ENCODE data around the gene WWOX.
A peak's percentile ranks its signal among the peaks of the same experiment; 100 is the strongest.

WWOX gene

DNA sequence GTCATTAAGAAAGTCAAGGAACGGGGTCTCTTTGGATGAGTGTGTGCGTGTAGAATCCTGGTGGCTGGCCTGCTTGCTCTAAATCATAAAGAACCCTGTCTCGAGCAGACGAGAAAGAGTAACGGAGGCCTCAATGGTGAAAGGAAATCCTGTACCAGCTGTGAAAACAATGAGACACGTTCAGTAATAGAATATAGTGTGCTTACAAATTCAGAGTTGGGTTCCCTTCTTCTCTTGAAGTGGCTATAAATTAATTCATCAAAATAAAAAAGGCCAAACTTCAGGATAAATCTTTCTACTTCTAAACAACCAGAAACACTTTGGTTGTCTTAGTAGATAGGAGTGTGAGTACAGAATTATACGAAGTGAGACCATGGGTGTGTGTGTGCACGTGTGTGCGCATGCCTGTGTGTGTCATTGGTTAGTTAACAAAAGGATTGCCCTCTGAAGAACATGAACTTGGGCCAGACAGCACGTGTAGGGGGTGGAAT lies 48.5 kb downstream of the WWOX start:
- no peak for DNase-seq

DNA sequence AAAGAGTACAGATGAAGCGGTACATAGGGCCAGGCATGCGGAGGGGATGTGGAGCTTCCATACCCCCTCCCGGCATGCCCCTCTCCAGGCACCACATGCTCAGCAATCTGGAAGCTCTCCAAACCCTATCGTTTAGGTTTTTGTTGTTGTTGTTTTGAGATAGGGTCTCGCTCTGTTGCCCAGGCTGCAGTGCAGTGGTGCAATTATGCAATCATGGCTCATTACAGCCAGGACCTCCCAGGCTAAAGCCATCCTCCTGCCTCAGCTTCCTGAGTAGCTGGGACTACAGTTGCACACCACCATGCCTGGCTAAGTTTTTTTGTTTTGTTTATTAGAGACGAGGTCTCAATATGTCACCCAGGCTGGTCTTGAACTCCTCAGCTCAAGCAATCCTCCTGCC lies 50.8 kb downstream of the WWOX start:
- no peak for DNase-seq

- DNase-seq = peak in 1 of 5 donors; percentile 5
These were observed 55.4 kb downstream of the WWOX start for GRCh38 chr16:78154729-78155461.

DNA sequence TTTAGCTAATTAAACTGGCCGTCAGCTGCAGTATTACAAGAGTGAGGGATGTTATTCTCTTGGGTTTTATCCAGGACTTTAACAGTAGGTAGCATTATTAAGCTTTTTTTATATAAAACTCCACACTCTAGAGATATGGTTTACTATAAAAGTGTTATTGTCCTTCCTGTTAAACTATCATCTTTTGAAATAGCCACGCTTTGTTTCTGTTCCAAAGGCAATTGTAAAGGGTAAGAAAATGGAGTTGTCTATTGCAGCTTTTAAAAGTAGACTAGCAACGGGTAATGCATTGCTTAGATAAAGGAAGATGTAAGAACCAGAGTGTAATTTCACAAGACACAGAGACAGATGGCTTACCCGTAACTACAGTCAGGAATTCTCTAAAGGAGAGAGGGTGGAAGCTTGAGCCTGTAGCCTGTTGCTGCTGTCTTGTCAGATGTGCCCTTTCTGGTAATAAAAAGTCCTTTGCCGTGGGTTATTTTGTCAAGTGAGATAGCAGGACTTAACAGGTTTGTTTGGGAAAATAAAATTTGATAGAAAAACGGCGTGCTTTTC lies 56.4 kb downstream of the WWOX start:
- DNase-seq = no peak

GRCh38 chr16:78161023-78161729 lies 61.7 kb downstream of the WWOX start:
- DNase-seq = no peak

DNA sequence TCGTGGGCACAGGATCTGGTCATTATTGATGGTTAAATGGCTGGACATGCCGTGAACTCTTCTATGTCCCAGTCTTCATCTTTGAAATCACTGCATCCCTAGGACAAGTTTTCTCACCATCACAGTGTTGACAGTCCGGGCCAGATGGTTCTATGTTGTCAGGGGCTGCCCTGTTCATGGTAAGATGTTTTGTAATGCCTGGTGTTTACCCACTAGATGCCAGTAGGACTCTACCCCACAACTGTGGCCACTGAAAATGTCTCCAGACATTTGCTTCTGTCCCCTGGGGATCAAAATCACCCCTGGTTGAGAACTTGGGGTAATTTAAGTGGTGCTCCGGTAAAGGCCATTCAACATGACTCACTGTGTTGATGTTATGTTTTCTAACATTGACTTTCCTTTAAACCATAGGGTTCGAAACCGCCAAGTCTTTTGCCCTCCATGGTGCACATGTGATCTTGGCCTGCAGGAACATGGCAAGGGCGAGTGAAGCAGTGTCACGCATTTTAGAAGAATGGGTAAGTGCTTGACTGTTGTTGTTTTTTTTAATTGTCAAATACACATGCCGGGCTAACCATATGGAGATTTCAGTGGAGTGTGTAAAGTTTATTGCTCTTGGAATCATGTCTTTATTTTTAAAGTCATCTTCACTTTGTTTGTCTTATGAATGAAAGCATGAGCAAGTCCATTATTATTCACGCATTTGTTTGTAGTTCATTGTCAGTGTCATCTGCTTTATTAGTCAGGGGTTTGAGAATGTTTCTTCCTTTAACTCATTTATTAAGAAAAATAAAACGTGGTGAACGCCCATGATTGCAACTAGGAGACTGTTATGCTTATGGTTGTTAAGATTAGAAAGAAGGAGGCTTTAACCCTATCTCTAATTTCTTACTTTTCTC lies 64.6 kb downstream of the WWOX start:
- no peak for DNase-seq

DNA sequence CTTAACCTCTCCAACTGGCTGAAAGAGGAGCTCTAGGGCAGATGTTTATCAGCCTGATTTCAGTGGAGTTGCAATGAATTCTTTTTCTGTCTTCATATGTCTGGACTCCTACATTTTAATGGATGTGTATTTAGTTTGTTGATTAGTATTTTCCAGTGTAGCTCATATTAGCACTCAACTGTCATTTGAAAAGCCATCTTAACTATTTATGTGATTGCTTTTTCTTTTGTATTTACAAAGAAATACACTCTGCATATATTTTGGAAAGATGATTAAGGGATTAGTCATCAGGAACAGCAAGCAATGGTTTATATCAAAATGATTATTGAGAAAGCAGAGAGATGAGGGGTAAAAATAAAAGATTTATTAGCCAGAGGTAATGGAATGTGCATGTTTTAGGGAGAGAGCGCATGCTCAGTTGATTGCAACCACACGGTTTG lies 71.1 kb downstream of the WWOX start:
- no peak for DNase-seq

DNA sequence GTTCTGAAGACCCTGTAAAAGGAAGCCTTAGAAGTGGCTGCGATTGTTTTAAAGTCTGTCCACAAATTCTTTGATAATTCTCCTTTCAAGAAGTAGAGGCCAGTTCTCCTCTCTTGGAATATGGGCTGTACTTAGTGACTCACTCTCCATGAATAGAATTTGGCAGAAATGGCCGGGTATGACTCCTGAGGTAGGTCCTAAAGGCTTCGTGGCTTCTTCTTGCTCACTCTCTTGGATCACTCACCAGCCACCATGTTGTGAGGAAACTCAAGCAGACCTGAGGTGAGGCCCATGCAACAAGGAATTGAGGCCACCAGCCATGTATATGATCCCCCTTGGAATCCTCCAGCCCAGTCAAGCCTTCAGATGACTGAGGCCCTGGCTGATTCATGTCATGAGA lies 75.8 kb downstream of the WWOX start:
- no peak for DNase-seq

DNA sequence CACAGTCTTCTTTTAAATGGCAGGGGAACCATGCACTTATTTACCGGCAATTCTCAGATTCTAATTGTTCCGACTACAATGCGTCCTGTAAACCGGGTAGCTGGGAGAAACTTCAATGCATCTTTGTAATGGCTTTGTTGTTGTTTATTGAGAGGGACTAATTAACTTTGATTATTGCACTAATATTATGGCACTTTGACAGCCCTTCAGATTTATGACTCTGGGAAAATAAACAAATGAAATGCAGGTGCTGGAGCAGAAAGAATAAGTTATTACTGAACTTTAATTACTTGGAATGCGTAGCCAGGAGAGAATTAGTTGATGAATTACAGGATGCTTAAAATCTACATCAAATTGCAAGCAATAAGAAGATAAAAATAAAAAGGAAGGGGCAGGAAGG lies 77.0 kb downstream of the WWOX start:
- no peak for DNase-seq

DNA sequence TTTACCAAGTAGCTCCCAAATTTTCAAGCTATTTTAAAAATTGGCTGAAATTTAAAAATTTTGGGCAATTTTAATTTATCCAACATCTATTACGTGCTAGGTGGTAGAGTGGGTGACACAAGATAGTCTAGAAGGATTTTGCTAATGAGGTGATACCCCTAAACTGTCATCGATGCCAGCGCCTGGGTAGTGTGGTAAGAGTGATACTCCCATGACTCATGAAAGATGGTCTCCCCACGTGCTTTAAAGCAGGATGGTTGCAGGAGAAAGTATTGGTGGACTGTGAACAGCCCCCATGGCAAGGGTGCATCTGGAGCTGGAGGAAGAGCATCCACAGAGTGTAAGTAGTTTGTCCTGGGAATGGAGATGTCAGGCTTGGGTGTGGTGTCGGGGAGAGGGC lies 77.8 kb downstream of the WWOX start:
- DNase-seq = no peak

- DNase-seq = no peak
These were observed 78.5 kb downstream of the WWOX start for GRCh38 chr16:78177987-78178386.

DNA sequence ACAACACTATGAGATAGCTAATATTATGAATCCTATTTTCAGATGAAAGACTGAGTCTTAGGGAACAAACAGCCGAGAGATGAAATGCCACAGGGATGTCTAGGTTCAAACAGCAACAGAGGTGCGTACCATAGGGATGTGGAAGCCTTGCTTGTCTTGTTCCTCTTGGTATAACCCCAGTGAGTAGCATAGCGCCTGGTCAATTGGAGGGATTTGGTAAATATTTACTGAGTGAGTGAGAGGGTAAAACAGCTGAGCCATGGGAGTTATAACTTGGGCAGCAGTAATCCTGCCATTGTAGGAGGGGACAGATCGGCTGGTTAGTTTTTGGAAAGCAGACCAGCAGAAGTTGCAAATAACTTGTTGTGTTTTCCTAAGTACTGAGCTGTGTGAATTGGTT lies 80.2 kb downstream of the WWOX start:
- no peak for DNase-seq

DNA sequence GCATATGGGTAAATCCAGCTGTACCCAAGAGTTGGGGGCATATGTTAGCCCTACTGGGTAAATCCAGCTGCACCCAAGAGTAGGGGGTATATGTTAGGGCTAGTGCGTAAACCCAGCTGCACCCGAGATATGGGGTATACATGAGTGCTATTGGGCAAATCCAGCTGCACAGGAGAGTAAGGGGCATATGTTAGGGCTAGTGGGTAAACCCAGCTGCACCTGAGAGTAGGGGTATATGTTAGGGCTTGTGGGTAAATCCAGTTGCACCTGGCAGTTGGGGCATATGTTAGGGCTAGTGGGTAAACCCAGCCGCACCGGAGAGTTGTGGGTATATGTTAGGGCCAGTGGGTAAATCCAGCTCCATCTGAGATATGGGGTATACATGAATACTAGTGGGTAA lies 80.9 kb downstream of the WWOX start:
- no peak for DNase-seq

GRCh38 chr16:78183437-78184237 lies 84.2 kb downstream of the WWOX start:
- DNase-seq = no peak

GRCh38 chr16:78184238-78185183 lies 85.1 kb downstream of the WWOX start:
- DNase-seq = no peak

DNA sequence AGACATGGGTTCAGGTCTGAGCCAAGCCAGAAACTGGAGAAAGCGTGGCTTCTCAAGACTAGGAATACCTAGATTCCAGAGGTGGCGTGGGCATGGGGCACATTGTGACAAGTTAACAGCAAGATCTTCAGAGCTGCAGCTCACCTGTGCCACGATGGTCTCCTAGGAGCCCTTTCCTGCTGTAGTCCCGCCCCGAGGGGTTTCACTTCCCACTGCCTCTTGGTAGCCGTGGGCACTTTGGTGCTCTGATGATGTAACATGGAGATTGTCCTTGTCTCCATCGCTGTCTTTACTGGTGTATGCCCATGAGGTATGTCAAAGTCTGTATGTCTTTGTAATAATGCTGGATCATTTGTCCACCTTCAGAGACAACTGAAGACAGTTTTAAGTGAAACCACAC lies 89.7 kb downstream of the WWOX start:
- DNase-seq = no peak

GRCh38 chr16:78192734-78193488 lies 93.5 kb downstream of the WWOX start:
- DNase-seq = no peak

DNA sequence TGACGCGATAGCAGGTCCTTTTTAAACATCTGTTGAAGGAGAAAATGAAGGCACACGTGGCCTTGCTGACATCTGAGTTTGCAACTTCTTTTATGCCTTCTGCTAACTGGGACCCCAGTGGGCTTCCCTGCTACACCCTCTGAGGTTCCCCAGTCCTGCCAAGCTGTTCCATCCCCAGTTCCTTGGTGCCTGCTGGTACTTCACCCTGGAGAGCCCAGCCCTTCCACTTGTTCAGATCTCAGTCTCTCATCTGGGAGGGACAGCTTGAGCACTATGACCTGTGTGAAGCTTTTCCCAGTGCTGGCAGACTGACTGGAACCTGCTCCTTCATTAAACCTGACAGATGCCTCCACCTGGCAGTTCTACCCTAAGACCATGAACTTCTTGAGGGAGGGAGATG lies 95.5 kb downstream of the WWOX start:
- no peak for DNase-seq

- DNase-seq = no peak
These were observed 96.3 kb downstream of the WWOX start for GRCh38 chr16:78195797-78196196.

DNA sequence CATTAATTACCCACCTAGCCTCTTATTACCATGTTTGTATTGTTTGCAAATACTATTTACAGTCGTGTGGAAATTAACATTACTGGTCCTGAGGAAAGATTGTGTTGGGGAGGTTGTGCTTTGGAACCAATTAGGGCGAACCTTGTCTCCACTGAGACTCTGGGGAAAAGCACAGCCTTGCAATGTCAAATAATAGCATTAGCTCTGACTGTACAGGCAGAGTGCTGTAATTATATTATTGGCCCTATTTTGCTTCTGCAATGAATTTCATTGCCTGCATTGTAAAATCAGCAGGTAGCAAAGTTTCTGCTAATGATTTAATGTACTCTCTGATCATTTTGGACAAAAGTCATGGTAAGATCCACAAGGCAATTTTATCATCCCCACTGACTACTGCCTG lies 97.0 kb downstream of the WWOX start:
- DNase-seq = no peak

Measured in T-helper 1 cell (primary cell).